ENCODE measurements around the gene CHAC1.

CHAC1 gene

GRCh38 chr15:40990789-40991188 lies 37.5 kb downstream of the CHAC1 start:
- no peak for DNase-seq

- no peak for DNase-seq
Measured at GRCh38 chr15:40991355-40991754, 38.1 kb downstream of the CHAC1 start.

- no peak for DNase-seq
Measured at GRCh38 chr15:40992241-40992741, 39.0 kb downstream of the CHAC1 start.

- DNase-seq: no peak
Measured at GRCh38 chr15:40992825-40993224, 39.6 kb downstream of the CHAC1 start.

- DNase-seq: no peak
Measured at GRCh38 chr15:40995656-40996055, 42.4 kb downstream of the CHAC1 start.

GRCh38 chr15:40999190-40999589 lies 45.9 kb downstream of the CHAC1 start:
- no peak for DNase-seq

- no peak for DNase-seq
Measured at GRCh38 chr15:41001524-41002214, 48.4 kb downstream of the CHAC1 start.

- DNase-seq: no peak
Measured at GRCh38 chr15:41004490-41004889, 51.2 kb downstream of the CHAC1 start.

All from stimulated activated CD4-positive, alpha-beta T cell treated with anti-CD3 and anti-CD28 coated beads, Interleukin-2, amount 100 ng/mL, for 48 hours (primary cell).